Measurements from ENCODE around the gene NAALAD2. TPM values are rescaled to one million over a fixed set of nuclear protein-coding genes. Genes with fewer than 3 reads are reported as not detected.
"Not testable (repeated sequence)": the region's sequence is repeated elsewhere in the genome, so short reads cannot be mapped to it uniquely, and the experiment has no call there.

Gene NAALAD2
- 1 to 10 TPM in 1 of 6 experiments, under 1 TPM in 5; 0.13 to 1.4 (median 0.38) TPM for total RNA-seq
- long read RNA-seq, result 0 reads

GRCh38 chr11:90134478-90135003 is at the start of gene NAALAD2:
TSS of gene NAALAD2 (plus strand) at chr11:90134663. CDS start at chr11:90134759, 96 bp downstream.
- ATAC-seq (peak; percentile 89 to 95 (median 90)), DNase-seq (peak; percentile 49 to 60 (median 55))
- intact Hi-C loops (cut with DNase I), result no loop called here
- H3K36me3 ChIP-seq, result no peaks in the 10 kb centered on the region
- no peak for TF ChIP-seq POLR2A (IDR thresholded peaks at IDR 0.05)
- TF ChIP-seq, protein P1, sequence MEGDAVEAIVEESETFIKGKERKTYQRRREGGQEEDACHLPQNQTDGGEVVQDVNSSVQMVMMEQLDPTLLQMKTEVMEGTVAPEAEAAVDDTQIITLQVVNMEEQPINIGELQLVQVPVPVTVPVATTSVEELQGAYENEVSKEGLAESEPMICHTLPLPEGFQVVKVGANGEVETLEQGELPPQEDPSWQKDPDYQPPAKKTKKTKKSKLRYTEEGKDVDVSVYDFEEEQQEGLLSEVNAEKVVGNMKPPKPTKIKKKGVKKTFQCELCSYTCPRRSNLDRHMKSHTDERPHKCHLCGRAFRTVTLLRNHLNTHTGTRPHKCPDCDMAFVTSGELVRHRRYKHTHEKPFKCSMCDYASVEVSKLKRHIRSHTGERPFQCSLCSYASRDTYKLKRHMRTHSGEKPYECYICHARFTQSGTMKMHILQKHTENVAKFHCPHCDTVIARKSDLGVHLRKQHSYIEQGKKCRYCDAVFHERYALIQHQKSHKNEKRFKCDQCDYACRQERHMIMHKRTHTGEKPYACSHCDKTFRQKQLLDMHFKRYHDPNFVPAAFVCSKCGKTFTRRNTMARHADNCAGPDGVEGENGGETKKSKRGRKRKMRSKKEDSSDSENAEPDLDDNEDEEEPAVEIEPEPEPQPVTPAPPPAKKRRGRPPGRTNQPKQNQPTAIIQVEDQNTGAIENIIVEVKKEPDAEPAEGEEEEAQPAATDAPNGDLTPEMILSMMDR (IDR thresholded peaks at IDR 0.05), result no peak
- no peak within 1 kb of the TSS for H3K27ac ChIP-seq
- 2% methylated on average over 8 of the region's 25 CpGs for WGBS (ENCODE audit: insufficient coverage, low coverage, low lambda C conversion rate, missing lambda C conversion rate)
- peaks cover 0 to 5% (median 0%) of the 10 kb centered on the region in 4 donors for H3K4me1 ChIP-seq
- peak within 1 kb of the TSS; percentile 41 to 45 (median 43) for H3K4me3 ChIP-seq
- H3K9me3 ChIP-seq, result no peaks in the 10 kb centered on the region
- H3K27me3 ChIP-seq, result peaks cover 0 to 5% of the 10 kb centered on the region in 2 donors

DNA sequence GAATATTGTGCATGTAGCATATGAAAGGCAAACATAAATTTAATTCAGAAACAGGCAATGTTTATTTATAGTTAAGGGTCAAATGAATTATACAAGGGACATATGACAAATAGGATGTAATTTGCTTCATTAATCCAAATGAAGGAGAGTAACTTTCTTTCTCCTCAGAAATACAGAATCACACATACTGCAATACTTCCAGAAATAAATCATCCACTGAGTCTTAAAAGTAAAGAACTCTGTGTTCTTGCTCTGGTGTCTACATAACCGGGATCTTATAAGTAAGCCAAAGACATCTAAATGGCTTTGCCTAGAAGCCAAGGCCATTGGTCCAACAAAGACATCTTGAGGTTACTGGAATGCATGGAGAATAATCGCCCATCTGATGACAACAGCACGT is 48.8 kb upstream of the NAALAD2 start, which contains the start of gene UBTFL1:
TSS of gene UBTFL1 (plus strand) at position 301 of the 400 bp plus-strand sequence. CDS start at position 301, 0 bp downstream.
- no CpG with 5 or more reads among the region's 3 CpGs for WGBS (ENCODE audit: insufficient coverage, low coverage, low lambda C conversion rate, missing lambda C conversion rate)
- H3K9me3 ChIP-seq; H3K27me3 ChIP-seq; intact Hi-C loops (cut with DNase I); ATAC-seq; H3K27ac ChIP-seq; H3K4me3 ChIP-seq; H3K4me1 ChIP-seq; DNase-seq; H3K36me3 ChIP-seq: not testable (repeated sequence)

DNA sequence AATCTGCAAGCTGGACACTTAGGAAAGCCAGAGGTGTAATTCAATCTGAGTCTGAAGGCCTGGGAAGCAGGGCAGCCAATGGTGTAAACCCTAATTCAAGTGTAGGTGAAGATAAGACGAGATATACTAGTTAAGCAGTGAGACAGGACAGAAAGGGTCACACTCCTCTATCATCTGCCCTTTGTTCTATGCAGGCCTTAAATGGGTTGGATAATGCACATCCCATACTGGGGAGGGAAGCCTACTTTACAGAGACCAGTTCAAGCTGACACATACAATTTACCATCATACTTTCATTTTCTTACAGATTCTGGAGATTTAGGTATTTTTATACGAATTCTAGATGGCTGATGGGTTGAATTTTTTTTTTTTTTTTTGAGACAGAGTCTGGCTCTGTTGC is 45.7 kb upstream of the NAALAD2 start:
- H3K4me3 ChIP-seq; H3K36me3 ChIP-seq; H3K4me1 ChIP-seq; intact Hi-C loops (cut with DNase I); H3K9me3 ChIP-seq; DNase-seq; ATAC-seq; H3K27me3 ChIP-seq; H3K27ac ChIP-seq: not testable (repeated sequence)
- 20% methylated on average over 2 of the region's 2 CpGs for WGBS (ENCODE audit: insufficient coverage, low coverage, low lambda C conversion rate, missing lambda C conversion rate)

- H3K27ac ChIP-seq; H3K4me3 ChIP-seq; H3K27me3 ChIP-seq; H3K36me3 ChIP-seq; DNase-seq; ATAC-seq; H3K9me3 ChIP-seq; H3K4me1 ChIP-seq; intact Hi-C loops (cut with DNase I): not testable (repeated sequence)
- WGBS (ENCODE audit: insufficient coverage, low coverage, low lambda C conversion rate, missing lambda C conversion rate), result 90% methylated on average over 14 of the region's 28 CpGs
Observed at GRCh38 chr11:90095230-90095924, 39.1 kb upstream of the NAALAD2 start.

- H3K9me3 ChIP-seq; DNase-seq; H3K4me3 ChIP-seq; H3K36me3 ChIP-seq; H3K27ac ChIP-seq; ATAC-seq; H3K27me3 ChIP-seq; H3K4me1 ChIP-seq; intact Hi-C loops (cut with DNase I): not testable (repeated sequence)
- WGBS (ENCODE audit: insufficient coverage, low coverage, low lambda C conversion rate, missing lambda C conversion rate), result 74% methylated on average over 4 of the region's 4 CpGs
Observed at GRCh38 chr11:90098261-90098660, 36.2 kb upstream of the NAALAD2 start.

DNA sequence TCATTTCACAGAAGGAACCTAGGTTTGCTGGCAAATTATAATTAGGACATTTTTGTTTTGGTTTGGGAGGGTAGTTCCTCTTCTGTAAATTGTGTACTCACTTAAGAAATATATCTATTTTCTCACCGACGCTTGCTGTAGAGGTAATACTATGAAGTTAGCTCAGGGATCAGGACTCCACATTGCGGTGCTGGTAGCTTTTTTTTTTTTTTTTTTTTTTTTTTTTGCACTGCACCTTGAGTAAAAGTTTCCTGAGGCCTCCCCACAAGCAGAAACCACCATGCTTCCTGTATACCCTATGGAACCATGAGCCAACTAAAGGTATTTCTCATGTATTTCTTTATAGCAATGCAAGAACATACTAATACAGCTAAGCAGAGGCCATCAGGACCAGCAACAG is 34.0 kb upstream of the NAALAD2 start:
- DNase-seq (no peak), ATAC-seq (no peak)
- H3K4me1 ChIP-seq, result no peaks in the 10 kb centered on the region
- H3K27me3 ChIP-seq, result no peaks in the 10 kb centered on the region
- H3K27ac ChIP-seq, result no peak overlapping the region
- intact Hi-C loops (cut with DNase I), result no loop called here
- no peak overlapping the region for H3K4me3 ChIP-seq
- H3K9me3 ChIP-seq, result no peaks in the 10 kb centered on the region
- TF ChIP-seq, protein P1 (IDR thresholded peaks at IDR 0.05), result no peak
- TF ChIP-seq POLR2A (IDR thresholded peaks at IDR 0.05), result no peak
- WGBS (ENCODE audit: insufficient coverage, low coverage, low lambda C conversion rate, missing lambda C conversion rate), result 52% methylated on average over 3 of the region's 3 CpGs
- H3K36me3 ChIP-seq, result no peaks in the 10 kb centered on the region
